T-helper 2 cell treated with Interferon-gamma antibody and Interleukin-4, amounts not matched to agents 5 μg/mL and 100 μg/mL, for 36 hours (primary cell): ENCODE data around the gene CIRBP.

Source experiments
- DNase-seq: peaks from one replicate; pipeline ENCODE4 v3.0.0; 2021; ENCODE audit warnings: low spot score
- H3K27ac Mint-ChIP-seq: one replicate; pipeline ENCODE4 v1.8.0; 2021; ENCODE audit warnings: mild to moderate bottlenecking, mixed read lengths
- H3K27me3 Mint-ChIP-seq: one replicate; pipeline ENCODE4 v1.8.0; 2021; ENCODE audit warnings: low read depth, mixed read lengths
- H3K36me3 Mint-ChIP-seq: one replicate; pipeline ENCODE4 v1.8.0; 2021; ENCODE audit warnings: low read depth, mixed read lengths
- H3K4me1 Mint-ChIP-seq: one replicate; pipeline ENCODE4 v1.8.0; 2021; ENCODE audit warnings: low read depth, mixed read lengths
- H3K4me3 Mint-ChIP-seq: one replicate; pipeline ENCODE4 v1.8.0; 2022; ENCODE audit warnings: mild to moderate bottlenecking, moderate library complexity, mixed read lengths
- H3K9me3 Mint-ChIP-seq: one replicate; pipeline ENCODE4 v1.8.0; 2021; ENCODE audit warnings: mixed read lengths

CIRBP gene

DNA sequence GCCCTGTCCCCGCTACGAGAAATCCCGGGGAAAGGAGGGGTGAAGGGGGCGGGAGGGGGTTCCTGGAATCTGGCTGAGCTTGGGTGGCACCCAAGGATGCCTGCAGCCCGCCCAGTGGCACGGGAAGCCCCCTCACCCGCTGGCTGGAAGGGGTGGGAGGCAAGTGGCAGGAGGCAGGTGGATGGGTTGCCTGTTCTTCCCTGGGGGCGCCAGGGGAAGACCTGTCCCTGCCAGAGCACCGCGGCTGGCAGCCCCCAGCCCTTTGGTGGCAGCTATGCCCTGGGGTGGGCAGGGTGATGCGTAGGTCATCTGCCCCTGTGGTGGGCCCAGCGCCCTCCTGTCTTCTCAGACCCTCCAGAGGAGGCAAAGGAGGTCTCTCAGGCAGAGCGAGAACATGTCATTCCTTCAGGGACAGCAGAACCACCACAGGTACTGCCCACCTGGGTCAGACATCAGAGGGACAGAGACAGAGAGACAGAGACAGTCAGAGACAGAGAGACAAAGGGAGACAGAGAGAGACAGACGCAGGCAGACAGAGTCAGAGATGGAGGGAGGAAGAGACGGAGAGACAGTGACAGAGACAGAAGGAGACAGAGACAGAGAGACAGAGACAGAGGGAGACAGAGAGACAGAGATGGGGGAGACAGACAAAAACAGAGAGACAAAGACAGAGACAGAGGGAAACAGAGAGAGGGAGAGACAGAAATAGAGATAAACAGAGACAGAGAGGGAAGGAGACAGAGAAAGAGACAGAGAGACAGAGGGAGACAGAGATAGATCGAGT, 53.3 kb downstream of the CIRBP start:
- no peak overlapping the region for H3K4me3 Mint-ChIP-seq

DNA sequence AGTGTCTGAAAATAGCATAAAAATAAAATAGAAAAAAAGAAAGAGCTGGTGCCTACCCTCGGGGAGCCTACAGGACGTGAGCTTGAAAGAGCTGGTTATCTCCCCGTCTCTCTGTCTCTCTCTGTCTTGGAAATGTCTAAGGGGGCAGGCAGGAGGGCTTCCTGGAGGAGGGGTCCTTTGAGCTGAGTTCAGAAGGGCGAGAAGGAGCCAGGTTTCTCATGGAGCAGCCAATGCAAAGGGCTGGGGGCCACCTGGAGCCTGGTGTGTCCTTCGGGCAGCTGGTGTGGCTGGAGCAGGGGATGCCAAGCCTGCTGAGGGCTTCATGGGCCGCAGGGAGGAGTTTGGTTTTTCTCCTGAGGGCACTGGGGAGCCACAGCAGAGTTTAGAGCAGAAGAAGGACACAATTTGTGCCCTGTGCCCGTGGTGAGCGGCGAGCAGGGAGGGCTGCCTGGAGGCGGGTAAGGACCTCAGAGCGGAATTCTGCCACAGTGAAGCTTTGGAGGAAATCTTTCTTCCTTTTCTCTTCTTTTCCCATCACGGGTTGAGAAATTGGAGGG, 55.2 kb downstream of the CIRBP start:
- Mint-ChIP-seq H3K9me3 (no peaks in the 10 kb centered on the region), H3K36me3 (no peaks in the 10 kb centered on the region), H3K4me3 (no peak overlapping the region), H3K27ac (no peak overlapping the region), H3K27me3 (peaks cover 22% of the 10 kb centered on the region), H3K4me1 (no peaks in the 10 kb centered on the region)
- no peak for DNase-seq

More for the DNA sequence above, 53.3 kb downstream of the CIRBP start:
- Mint-ChIP-seq H3K27ac (no peak overlapping the region), H3K36me3 (no peaks in the 10 kb centered on the region), H3K27me3 (peaks cover 28% of the 10 kb centered on the region), H3K4me1 (no peaks in the 10 kb centered on the region), H3K9me3 (no peaks in the 10 kb centered on the region)
- no peak for DNase-seq
